GM21737 (cell line): ENCODE data around the gene XDH.

Source experiments
- ATAC-seq: cut with Tn5 transposase; IDR thresholded peaks from one replicate; pipeline ENCODE4 v1.9.1; 2021; ENCODE audit warnings: mild to moderate bottlenecking, moderate library complexity; ENCODE audit not compliant: unreplicated experiment

Gene XDH

GRCh38 chr2:31333046-31333445 is 81.5 kb downstream of the XDH start:
- ATAC-seq, result no peak

GRCh38 chr2:31332521-31332920 is 82.0 kb downstream of the XDH start:
- ATAC-seq, result no peak

DNA sequence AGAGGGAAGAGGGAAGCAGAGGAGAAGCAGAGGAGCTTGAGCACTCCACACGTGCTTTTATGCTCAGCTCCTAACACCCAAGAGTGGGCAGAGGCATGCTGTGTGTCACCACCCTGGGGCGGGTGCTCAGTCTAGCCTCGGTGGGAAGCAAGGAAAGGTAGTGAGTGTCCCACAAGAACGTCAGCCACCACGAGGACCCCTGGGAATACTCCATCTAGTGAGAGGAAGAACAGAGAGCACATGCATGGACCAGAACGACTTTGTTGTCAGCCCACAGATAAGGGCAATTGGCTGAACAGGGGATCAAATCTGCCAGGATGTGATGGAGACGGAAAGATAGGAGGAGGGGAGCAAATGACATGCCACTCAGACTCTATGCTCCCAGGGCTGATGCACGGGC is 83.4 kb downstream of the XDH start:
- ATAC-seq, result no peak

DNA sequence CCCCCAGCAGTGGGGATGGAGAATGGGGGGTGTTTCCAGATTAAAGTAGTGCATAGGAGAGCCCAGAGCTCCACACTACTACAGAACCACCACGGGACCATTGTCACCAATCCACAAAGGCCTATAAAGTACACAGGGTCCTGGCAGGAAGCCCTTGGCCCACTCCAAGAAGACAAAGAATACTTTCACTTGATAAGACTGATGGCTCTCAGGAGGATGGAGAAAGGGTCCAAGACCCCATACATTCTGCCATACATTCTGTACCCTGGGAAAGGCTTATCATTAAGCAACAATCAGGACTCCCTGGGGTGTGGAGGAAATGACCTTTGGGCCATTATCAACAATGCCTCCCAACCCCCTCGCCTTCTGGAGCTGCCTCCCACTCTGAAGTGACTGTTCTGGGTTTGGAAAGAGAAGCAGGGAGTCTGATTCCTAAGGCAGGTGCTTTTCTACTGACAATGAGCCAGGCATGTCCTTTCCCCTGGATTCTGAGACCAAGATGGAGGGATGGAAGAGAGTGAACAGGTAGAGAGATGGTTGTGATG is 85.4 kb downstream of the XDH start:
- ATAC-seq, result no peak

DNA sequence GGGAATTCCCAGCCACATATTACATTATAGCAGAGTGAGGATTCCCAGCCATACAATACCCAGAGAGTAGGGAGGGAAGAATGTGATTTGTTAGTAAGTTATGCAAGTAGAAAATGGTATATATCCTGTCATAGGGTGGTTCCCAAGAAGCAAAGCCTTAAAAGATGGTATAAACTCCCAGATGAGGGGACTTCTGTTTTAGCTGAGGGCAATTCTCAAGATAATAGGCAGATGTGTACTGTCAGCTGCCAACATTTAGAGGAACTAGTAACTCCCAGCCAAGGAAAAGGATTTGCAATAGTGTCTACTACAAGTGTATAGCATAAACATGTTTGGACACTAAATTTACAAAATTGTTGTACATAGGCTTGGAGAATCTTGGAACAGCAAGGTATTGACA is 86.5 kb downstream of the XDH start:
- ATAC-seq, result no peak

- no peak for ATAC-seq
Measured at GRCh38 chr2:31327505-31327904, 87.0 kb downstream of the XDH start.

GRCh38 chr2:31324016-31324633 is 90.4 kb downstream of the XDH start:
- ATAC-seq, result peak; percentile 56

GRCh38 chr2:31322371-31322770 is 92.2 kb downstream of the XDH start:
- no peak for ATAC-seq

- no peak for ATAC-seq
Measured at GRCh38 chr2:31319406-31320175, 95.0 kb downstream of the XDH start.

- ATAC-seq, result peak; percentile 58
Measured at GRCh38 chr2:31318361-31319336, 95.9 kb downstream of the XDH start.

DNA sequence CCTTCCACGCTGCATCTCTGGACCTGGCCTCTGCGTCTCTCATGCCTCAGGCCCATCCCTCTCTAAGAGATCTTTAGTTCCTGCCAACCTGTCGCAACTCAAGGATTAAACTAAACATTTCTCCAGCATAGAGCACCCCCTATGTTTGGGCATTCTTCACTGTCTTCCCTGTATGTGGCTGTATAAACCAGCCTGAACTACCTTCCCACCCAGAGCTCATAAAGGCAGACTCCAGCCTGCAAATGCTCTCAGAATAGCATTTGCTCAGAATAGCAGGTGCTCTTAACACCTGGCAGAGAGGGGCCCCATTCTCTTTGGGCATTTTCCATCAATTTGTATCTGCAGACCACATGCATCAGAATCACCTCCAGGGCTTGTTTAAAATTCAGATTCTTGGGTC is 97.1 kb downstream of the XDH start:
- no peak for ATAC-seq

DNA sequence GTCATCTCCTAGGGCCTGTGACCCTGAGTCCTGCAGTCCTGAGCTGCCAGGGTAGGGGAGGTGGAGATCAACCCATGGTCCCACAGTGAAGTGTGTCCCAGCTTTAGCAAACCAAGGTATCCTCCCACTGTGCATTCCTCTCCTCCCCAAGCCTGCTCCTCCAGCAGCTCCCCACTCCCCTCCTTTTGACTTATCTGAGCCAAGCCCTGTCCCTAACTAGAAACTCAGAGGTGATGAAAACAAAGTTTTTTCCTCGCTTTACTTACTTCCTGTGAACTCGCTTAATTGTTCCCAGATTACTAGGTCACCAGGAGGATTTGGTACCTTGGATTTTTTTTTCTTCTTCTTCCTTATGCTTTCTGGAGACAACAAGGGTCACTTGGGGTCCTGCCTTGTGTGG is 99.8 kb downstream of the XDH start:
- no peak for ATAC-seq

- no peak for ATAC-seq
Measured at GRCh38 chr2:31312898-31313297, 101.6 kb downstream of the XDH start.

- ATAC-seq, result no peak
Measured at GRCh38 chr2:31304816-31305215, 109.7 kb downstream of the XDH start.

- ATAC-seq, result no peak
Measured at GRCh38 chr2:31302940-31303563, 111.5 kb downstream of the XDH start.

GRCh38 chr2:31300309-31300708 is 114.2 kb downstream of the XDH start:
- no peak for ATAC-seq

DNA sequence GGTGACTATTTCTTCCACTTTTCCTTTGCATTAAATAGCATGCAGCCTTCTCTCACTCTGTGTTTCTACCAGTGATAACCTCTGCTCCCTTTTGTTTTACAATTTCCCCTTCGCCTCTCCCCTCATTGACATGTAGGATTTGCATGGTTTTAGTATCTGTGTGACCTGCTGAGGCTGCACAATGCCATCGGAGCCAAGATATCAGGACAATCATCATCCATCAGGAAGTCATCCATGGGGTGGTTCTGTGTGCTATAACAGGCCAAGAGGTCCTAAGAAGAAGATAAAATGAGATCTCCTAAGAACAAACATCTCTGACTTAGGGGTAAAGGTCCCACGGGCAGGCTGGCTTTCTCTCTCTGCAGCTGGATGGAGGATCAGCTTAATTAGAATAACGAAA is 115.0 kb downstream of the XDH start:
- ATAC-seq, result no peak

DNA sequence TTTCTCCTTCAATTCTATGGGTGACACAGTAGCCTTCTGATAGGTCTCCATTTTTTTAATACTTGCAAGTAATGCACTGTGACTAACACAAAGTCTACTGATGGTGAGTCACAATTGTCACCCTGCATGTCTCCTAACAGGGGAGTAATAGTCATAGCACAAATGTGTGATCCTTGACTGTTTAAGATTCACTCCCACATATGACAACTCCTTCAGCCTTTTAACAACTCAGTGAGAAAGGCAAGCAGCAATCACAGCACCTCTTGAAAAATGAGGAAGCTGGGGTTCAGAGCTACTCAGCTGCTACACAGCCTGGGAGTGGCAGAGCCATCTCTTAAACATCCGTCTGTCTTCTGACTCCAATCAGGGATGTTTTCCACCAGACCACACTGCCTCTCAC is 116.8 kb downstream of the XDH start:
- no peak for ATAC-seq

DNA sequence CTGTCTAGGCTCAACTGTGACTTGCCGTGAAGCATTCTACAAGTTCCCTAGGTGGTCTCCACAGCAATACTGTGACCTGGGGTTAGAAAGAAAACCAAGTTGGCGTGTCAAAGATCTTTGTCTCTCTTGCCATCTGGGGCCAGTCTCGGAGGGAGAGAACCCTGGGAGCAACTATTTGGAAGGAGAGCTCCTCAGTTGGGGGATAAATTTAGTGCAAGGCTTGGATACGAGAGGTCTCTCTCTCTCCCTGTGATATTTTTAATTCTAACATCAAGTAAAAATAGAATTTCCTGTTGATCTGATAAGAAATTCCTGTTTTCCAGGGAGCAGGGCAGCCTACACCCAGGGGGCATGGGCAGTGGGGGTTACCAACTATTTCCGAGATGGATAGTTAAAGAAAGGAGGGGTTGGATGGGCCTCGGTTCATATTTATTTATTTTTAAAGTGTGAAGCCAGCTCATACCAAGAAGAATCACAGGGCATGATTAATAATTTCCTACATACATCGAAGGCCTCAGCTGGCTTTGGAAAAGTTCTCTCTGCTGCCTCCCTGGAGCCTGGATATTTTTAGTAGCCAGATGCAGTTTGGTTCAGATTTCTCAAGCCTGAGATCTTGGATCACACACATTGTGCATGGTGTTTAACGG is 117.8 kb downstream of the XDH start:
- no peak for ATAC-seq

GRCh38 chr2:31294196-31294595 is 120.3 kb downstream of the XDH start:
- ATAC-seq, result no peak
